SK-N-SH treated with all-trans-retinoic acid at 6 μM for 48 hours (cell line): ENCODE measurements around the gene UBE2E1.

Experiments
- ARNTL ChIP-seq: fragments of 450-650 bp; formaldehyde crosslinking; IDR thresholded peaks from 2 replicates; pipeline ENCODE4 v1.5.0; 2020; ENCODE audit warnings: low read depth, mild to moderate bottlenecking, moderate library complexity, borderline replicate concordance
- POU6F1 ChIP-seq: fragments of 250-450 bp; sonication (Bioruptor Pico); IDR thresholded peaks from 2 replicates; pipeline ENCODE4 v1.8.0; 2021; ENCODE audit warnings: low read depth, mild to moderate bottlenecking, moderate library complexity, borderline replicate concordance

- TF ChIP-seq ARNTL (CRISPR knock-in tag) (no peak), POU6F1 (CRISPR knock-in tag) (no peak)
Measured at GRCh38 chr3:23835087-23835486, 29.3 kb downstream of the UBE2E1 start.
